HTR-8/SVneo (cell line): Measurements from ENCODE around the gene ADK.

ENCODE experiments used
- DNase-seq: peaks from one replicate; pipeline ENCODE4 v3.0.0; 2011; ENCODE audit warnings: low spot score, mixed read lengths; ENCODE audit not compliant: insufficient read length
- FAIRE-seq: peaks from 2 replicates; lab custom pipeline; 2011; peaks lifted over from hg19 to GRCh38; lab: Jason Lieb, UNC

Gene ADK

DNA sequence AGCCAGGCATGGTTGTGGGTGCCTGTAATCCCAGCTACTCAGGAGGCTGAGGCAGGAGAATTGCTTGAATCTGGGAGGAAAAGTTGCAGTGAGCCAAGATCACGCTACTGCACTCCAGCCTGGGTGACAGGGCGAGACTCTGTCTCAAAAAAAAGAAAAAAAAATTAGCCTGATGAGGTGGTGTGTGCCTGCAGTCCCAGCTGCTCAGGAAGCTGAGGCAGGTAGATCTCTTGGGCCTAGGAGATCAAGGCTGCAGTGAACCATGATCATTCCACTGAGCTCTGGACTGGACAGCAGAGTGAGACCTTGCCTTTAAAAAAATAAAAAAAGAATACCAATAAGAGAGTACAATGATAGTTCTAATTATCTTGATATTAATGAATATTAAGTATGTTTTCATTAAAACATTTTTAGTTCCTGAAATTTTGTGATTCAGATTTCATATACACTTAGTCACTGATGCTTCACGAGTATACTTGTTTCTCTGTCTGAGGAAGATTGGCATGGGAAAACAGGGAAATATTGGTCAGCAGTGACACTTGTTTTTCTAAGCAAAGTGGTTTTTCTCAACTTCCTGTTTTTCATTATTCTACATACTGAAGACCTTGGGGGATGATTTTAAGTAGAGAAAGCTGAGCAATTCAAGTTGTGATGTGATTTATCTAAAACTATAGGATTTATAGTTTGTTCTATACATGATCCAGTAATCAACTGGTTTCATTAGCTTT is 76.8 kb downstream of the ADK start:
- FAIRE-seq = no peak
- DNase-seq = peak; percentile 42

DNA sequence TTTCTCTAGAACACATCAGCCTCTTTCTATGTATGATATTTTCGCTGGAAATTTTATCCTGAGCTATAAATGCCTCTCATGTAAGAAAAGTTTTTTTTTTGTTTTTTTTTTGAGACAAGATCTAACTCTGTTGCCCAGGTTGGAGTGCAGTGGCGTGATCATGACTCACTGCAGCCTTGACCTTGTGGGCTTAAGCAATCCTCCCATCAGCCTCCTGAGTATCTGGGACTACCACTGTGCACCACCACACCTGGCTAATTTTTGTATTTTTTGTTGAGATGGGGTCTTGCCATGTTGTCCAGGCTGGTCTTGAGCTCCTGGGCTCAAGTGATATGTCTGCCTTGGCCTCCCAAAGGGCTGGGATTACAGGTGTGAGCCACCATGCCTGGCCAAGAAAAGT is 80.4 kb downstream of the ADK start:
- FAIRE-seq = no peak
- no peak for DNase-seq

DNA sequence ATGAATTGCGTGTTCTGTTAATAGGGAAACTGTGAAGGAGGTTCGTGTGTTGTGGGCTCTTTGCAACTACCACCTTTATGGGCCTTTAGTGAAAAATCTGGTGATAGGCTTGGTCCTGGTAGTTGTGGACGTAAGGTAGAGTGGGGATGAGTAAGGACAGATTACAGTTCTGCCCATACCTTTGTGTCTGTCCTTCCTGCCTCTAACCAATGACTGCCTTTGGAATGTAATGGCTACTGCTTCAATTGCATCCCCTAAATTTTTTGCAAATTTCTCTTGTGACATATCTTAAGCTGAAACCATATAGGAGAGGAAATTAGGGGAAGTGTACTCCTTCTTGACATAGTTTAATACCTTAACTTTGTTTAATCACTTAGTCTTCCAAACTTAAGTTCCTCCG is 82.3 kb downstream of the ADK start:
- FAIRE-seq = no peak
- no peak for DNase-seq

DNA sequence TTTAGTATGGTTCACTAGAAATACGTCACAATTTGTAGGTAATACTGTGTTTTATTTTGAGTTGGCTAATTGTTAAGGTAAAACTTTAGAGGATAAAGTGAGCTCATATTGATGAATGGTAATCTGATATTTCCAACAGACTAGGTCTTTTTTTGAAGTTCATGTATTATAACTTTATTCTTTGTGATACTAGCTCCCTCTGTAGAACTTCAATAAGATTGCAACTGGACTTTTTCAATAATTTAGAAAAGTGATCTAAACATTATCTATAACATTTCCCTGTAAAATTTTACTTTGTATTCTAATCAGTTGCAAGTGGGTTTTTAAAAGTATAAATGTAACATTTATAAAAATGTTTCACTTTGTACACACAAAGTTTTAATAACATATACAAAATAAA is 83.5 kb downstream of the ADK start:
- DNase-seq = no peak
- no peak for FAIRE-seq

DNA sequence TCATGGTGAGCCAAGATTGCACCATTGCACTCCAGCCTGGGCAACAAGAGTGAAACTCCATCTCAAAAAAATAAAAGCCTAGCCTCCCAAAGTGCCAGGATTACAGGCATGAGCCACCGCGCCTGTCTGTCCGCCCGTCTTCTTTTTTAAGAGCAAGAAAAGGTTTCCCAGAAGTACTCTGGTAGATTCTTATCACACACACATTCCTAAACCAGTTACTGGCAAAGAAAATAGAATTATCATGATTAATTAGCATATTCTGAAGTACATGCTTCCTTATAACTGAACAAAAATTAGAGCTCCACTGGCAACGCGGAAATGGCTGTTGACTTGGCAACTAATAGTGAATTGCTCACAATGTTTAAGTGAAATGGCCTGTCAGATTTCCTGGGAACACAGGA is 87.0 kb downstream of the ADK start:
- FAIRE-seq (no peak), DNase-seq (no peak)

DNA sequence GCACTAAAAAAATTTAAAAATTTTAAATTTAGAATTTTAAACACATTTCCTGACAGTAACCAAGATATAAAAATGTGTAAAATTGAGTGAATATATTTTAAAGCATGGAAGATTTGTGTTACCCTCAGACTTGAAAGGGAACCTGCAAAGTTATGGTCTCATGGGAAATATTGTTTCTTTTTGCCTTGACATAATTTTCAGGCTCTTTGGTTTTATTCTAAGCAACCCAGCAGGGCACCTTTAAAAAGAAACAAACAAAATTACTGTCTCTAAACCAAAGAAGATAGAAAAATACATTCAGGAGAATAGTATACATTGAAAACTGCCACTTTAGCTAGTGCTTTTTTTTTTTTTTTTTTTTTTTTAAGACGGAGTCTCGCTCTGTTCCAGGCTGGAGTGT is 87.5 kb downstream of the ADK start:
- no peak for FAIRE-seq
- no peak for DNase-seq

DNA sequence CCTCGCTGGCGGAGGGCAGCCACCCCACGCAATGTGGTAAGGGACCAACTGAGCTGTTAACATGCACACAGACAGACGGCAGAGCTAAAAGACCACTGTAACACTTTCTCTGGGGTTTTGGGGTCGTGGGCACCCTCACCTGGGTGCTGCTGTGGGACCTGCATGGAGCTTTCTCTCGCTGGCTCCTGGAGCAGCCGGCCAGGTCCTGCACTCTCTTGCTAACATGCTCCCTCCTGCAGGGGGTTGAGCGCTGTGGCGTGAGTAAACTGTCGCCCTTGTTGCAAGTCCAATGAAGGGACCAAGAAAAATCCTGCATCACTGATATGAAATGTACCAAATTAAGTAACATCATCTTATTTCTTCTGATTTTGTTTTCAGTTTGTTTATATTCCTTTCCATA is 92.0 kb downstream of the ADK start:
- no peak for DNase-seq
- no peak for FAIRE-seq

DNA sequence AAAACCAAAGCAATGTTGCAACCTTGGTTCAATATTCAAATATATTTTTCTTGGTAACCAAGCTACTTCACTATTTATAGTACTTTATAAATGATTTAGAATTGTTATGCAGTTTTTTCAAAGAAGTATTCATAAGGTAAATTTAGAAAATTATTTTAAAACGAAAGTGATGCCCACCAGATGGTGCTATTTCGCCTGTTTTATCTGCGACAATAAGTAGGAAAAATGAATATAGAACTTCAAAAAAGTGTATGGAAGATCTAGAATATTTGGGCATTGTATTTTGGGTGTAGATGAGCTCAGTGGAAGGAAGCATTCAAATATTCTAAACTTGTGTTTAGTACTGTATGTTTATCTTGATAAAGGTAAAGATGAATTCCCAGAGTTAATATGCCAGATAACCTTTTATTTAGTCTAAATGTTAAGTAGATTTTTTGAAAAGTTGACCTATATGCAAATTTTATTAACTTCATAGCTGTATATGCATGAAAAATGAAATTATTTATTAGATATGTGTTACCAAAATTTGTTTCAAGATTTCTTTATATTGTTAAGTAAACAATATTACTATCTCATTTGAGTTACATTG is 93.2 kb downstream of the ADK start:
- FAIRE-seq (no peak), DNase-seq (no peak)

DNA sequence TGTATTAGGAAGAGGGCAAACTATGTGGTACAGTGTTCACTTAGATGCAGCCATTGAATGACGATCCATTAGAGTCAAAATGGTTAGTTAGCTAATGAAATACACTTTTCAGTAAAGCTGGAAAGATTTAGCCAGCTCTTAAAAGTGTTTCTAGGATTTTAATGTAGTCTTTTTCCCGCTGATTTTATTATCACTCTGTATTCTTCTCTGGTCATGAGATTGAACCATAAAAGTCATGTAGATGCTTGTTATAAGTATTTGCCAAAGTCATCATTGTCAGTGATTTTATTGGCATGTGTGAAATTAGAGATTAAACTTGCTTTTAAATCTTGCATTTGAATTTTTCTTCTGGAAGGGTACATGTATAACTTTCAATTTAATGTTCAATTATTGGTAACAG is 93.8 kb downstream of the ADK start:
- FAIRE-seq = no peak
- no peak for DNase-seq

DNA sequence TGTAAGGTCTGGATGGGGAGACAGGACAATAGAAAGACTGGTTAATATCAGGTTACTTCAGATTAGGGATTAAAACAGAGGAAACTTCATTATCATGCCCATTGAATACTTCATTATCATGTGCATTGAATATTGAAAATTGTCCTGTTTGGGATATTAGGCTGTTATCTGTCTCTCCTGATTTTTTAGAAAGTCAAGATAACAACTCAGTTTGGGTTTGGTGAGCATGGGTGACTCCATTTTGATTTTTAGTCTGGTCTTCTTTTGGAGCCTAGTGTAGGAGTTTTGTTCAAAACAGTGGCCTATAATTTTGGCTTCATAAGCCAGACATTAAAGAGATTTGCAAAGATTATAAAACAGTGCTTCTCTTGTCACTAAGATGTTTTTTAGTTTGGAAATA is 95.5 kb downstream of the ADK start:
- FAIRE-seq (no peak), DNase-seq (no peak)

DNA sequence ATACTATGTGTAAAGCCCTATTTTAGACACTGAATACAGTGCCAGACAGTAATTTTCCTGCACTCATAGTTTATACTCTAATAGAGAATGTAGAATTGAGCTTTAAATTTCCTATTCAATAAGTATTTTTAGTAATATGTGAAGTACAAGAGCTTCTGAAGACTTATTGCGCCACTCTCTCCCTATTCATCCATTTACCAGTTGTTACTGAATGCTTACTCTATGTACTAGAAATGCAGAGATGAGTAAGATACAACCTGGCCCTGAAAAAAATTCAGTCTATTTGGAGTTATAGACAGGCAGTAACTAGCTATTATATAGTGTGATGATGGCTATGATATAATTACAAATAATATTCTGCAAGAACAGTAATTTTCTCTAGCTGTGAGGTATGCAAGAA is 98.8 kb downstream of the ADK start:
- FAIRE-seq = no peak
- no peak for DNase-seq

DNA sequence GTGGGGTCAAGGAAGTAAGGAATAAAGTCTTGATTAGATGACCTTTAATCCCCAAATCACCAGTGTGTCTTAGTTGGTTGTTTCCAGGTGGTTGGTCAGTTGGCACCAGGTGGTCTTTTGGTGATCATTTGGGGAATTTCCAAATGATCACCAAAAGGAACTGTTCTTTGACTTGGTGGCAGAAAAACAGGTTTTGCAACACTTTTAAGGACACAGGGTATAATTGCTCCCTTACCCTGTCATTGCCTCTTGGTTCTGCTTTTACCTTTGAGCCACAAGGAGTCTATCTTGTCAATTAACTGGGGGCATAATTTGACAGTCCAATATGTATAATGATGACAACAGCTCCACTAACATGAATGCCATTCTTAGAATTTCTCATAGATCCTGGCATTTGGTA is 104.2 kb downstream of the ADK start:
- no peak for FAIRE-seq
- no peak for DNase-seq

DNA sequence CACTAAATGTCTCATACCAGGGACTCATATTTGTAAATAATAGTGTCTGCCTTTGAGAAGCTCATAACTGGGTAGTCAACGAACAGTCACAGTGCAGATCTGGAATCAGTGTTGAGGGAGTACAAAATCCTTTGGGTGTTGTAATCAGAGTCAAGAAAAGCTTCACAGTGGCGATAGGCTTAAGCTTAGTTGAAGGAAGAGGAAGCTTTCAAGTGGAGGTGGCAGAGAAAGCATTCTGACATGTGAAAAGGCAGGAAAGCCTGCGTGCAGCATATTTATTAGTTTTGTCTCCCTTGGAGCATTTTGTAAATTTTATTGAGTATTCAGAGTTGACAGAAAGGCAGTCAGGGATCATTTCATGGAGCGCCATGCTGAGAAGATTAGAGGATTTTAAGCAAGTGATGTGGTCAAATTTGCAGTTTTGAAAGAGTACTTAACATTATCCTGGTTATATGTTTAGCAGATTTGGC is 104.9 kb downstream of the ADK start:
- FAIRE-seq = no peak

DNA sequence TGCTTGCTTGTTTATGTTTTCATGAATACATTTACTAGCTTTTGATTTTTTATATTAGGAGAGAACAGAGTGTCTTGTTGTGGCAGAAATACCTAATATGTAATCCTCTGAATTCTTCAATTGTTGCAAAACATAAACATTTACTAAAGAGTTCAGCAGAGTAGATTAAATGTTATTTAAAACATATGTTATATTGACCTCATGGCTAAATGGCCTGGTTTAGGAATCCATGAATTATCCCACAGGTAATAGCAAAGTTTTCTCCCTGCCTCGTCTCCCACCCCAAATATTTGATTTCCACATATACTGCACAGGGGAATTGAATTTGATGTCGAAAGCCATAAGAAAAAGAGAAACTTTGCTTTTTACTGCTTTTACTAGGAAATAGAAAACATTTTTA is 111.8 kb downstream of the ADK start:
- FAIRE-seq (no peak), DNase-seq (no peak)

More for the DNA sequence above, 104.9 kb downstream of the ADK start:
- DNase-seq = no peak

DNA sequence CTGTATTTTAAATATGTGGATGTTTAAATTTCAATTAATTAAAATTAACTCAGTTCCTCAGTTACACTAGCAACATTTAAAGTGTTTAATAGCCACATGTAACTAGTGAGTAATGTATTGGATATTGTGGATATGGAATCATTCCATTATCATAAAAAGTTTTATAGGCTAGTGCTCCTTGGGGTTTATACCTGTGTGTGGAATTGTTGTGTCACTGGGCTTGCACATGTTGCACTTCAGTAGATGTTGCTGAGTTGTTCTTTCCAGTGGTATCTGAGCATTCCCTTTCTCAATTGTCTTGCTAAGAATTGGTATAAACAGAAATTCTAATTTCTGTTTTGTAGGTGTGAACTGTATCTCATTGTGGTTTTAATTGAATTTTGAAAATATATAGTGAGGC is 113.0 kb downstream of the ADK start:
- DNase-seq = no peak
- no peak for FAIRE-seq

DNA sequence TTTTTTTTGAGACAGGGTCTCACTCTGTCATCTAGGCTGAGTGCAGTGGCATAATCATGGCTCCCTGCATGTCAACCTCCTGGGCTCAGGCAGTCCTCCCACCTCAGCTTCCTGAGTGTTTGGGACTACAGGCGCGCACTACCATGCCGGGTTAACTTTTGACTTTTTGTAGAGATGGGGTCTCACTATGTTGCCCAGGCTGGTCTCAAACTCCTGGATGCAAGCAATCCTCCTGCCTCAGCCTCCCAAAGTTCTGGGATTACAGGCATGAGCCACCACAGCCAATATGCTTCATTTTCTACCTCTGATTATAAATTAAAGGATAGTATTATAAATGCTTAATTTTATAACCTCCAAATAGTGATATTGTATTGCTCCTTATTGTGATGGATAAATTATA is 121.3 kb downstream of the ADK start:
- FAIRE-seq (no peak), DNase-seq (no peak)

DNA sequence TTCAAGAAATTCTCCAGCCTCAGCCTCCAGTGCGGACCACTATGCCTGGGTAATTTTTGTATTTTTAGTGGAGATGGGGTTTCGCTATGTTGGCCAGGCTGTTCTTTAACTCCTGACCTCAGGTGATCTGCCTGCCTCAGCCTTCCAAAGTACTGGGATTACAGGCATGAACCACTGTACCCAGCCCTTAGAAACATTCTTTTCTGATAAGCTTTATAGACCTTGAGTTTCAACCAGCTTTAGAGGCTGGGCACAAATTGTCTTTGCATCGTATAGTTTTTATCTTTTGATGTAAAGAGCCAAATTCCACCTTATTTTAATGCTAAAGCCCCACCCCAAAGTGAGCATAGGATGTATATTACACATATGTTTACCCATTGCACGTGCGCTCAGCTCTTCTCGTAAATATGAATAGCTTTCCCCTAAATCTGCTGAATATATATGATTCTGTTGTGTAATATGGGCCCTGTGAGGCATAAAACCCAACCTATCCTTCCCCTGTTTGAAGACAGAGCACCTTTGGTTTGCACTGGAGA is 124.8 kb downstream of the ADK start:
- no peak for FAIRE-seq
- DNase-seq = no peak

DNA sequence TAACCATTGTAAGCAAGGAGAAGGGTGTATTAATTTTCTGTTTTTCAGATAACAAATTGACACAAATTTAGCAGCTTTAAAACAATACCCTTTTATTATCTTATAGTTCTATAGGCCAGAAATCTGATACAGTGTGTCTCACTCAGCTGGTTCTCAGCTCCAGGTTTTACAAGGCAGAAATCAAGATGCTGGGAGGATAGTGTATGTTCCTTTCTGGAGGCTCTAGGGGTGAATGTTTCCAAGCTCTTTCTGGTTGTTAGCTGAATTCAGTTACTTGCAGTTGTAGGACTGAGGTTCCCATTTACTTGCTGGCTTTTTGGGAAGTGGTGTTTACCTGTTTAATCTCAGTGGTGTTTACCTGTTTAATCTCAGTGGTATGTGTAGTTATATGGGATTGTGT is 125.4 kb downstream of the ADK start:
- no peak for FAIRE-seq
- DNase-seq = no peak

DNA sequence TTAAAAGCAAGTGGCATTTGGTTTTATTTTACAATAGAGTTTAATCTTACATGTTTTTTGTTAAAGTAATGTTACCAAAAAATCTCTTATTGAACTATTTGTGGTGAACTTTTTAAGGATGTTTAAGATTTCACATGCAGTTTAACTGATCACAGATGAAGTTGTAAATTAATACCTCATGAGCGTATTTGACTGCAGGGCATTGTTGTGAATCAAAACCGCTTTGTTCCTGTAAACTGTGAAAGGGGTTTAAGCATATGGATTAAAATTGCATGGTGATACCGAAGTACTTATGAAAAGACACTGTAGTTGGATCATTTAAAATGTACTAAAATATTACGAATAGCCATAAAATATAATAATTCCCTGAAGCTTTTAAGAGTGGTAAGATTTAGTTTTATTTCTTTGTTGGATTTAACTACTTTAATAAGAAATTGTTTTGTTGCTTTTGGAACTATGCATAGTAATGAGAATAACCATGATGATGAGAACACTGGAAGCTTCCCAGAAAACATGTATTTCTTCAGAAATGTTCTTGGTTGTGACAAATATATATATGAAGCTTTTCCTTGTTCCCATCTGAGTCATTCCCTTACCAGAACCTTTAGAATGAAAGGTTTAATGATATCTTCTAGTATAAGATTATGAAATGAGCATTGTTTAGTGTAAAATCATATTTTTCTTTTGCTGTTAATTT is 131.3 kb downstream of the ADK start:
- FAIRE-seq (no peak), DNase-seq (no peak)

DNA sequence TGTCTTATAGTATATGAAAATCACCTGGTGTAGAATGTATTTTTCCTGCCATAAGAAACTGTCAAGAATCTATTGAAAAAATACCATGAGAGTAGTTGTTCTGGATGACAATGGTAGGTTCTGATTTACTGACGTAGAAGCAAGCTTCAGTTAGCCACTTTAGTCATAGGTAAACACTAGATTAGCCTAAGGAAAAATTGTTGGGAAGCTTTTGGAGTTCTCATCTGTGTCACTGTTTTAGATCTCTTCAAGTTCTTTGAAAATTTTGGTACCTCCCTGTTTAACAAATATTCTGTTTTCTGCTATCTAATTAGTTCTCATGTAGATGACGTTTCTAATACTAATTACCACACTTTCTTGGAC is 131.8 kb downstream of the ADK start:
- no peak for FAIRE-seq
- no peak for DNase-seq

DNA sequence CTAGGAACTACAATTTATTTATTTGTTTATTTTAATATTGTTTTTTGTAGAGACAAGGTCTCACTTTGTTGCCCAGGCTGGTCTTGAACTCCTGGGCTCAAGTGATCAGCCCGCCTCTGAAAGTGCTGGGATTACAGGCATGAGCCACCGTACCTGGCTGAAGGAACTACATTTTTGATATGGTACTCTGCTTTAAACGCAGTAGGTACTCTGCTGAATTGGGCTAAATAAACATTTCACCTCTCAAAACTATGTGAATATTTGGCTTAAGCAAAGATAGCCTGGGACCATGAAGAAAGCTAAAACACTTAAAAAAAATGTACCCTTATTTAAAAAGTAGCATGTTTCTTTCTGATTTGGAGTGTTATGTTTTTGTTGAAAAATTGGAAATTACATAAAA is 138.2 kb downstream of the ADK start:
- DNase-seq (no peak), FAIRE-seq (no peak)
